Measurements from ENCODE around the gene PGGT1B. TPM values are rescaled to one million over a fixed set of nuclear protein-coding genes. Genes with fewer than 3 reads are reported as not detected.

PGGT1B gene
- polyA plus RNA-seq, 1 donor from 2014 or later, result 6.6 TPM

DNA sequence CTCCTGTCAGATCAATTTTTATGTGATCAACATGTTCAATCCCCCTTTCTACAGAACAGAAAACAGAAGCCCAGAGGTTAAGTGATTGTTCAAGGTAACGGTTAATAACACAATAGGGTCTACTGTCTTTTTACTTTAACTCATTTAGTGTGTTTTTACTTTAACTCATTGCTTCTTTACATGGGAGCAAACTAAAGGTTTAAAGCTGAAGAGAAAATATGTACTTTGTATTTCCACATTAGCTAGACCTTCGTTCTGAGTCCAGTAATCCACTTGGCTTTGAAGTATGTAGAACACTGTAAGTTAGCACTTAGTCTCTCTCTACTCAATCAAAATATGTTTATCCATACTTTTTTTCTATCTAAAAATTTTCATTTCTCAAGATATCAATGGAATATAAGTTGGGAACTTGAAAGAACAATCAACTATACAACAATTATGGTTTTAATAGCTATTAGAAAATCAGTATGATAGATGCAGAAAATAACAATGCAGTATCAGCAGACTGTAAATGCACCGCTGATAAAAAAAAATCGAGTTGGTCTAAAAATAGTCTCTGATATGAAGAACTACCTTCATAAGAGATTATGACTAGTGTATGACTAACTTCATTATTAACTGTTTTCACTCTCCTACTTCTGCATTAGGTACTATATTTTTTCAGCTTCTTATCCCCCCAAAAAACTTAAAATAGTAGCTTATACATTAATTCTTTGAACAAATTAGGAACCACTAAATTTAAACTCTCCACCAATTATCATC, 20.6 kb downstream of the PGGT1B start:
- no peak for TF ChIP-seq RAD21 (conservative IDR thresholded peaks at IDR 0.05)
- TF ChIP-seq, protein P1, sequence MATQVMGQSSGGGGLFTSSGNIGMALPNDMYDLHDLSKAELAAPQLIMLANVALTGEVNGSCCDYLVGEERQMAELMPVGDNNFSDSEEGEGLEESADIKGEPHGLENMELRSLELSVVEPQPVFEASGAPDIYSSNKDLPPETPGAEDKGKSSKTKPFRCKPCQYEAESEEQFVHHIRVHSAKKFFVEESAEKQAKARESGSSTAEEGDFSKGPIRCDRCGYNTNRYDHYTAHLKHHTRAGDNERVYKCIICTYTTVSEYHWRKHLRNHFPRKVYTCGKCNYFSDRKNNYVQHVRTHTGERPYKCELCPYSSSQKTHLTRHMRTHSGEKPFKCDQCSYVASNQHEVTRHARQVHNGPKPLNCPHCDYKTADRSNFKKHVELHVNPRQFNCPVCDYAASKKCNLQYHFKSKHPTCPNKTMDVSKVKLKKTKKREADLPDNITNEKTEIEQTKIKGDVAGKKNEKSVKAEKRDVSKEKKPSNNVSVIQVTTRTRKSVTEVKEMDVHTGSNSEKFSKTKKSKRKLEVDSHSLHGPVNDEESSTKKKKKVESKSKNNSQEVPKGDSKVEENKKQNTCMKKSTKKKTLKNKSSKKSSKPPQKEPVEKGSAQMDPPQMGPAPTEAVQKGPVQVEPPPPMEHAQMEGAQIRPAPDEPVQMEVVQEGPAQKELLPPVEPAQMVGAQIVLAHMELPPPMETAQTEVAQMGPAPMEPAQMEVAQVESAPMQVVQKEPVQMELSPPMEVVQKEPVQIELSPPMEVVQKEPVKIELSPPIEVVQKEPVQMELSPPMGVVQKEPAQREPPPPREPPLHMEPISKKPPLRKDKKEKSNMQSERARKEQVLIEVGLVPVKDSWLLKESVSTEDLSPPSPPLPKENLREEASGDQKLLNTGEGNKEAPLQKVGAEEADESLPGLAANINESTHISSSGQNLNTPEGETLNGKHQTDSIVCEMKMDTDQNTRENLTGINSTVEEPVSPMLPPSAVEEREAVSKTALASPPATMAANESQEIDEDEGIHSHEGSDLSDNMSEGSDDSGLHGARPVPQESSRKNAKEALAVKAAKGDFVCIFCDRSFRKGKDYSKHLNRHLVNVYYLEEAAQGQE (IDR thresholded peaks at IDR 0.05; ENCODE audit: borderline replicate concordance), result no peak
- Histone ChIP-seq H3K4me2 (ENCODE audit: low read length) (no peak overlapping the region), H3K27me3 (ENCODE audit: insufficient read depth, low read depth, low read length) (no peaks in the 10 kb centered on the region), H3K4me3 (ENCODE audit: low read length) (no peak overlapping the region), H2AFZ (ENCODE audit: low read depth, low read length) (no peak overlapping the region), H4K20me1 (ENCODE audit: insufficient read depth) (no peaks in the 10 kb centered on the region), H3K9me3 (ENCODE audit: low read length) (no peaks in the 10 kb centered on the region), H3K27ac (ENCODE audit: low read length) (no peak overlapping the region), H3K79me2 (replicated peaks; ENCODE audit: insufficient read depth, low read length) (no peaks in the 10 kb centered on the region), H3K9ac (ENCODE audit: low read length) (no peak overlapping the region), H3F3A (ENCODE audit: insufficient read depth, low read length, poor library complexity, severe bottlenecking) (no peaks in the 10 kb centered on the region), H3K9me2 (ENCODE audit: insufficient read depth, low read length) (no peaks in the 10 kb centered on the region), H3K36me3 (ENCODE audit: insufficient read depth, low read length) (peaks cover 7% of the 10 kb centered on the region)

DNA sequence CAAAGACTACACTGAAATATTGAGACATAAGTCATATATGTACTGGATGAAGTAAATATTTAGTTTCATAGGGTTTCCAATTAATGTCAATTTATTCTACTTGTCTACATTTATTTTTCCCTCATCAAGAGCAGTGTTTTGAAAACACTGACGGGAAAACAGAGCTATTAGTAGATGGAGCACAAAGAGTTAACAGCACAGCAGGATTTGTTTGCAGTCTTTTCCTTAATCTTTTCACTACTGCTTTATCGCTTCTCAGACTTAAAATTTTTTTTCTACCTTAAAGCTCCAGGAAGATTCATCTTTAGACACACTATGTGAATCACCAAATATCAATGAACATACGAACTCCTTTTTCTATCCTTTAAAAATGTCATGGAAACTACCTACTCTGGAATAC, 25.6 kb downstream of the PGGT1B start:
- Histone ChIP-seq H3K4me2 (ENCODE audit: low read length) (no peak overlapping the region), H4K20me1 (ENCODE audit: insufficient read depth) (no peaks in the 10 kb centered on the region), H3K9ac (ENCODE audit: low read length) (no peak overlapping the region), H3K4me3 (ENCODE audit: low read length) (no peak overlapping the region), H3K27ac (ENCODE audit: low read length) (no peak overlapping the region), H3K9me2 (ENCODE audit: insufficient read depth, low read length) (no peaks in the 10 kb centered on the region), H2AFZ (ENCODE audit: low read depth, low read length) (no peak overlapping the region), H3K27me3 (ENCODE audit: insufficient read depth, low read depth, low read length) (no peaks in the 10 kb centered on the region), H3K9me3 (ENCODE audit: low read length) (no peaks in the 10 kb centered on the region), H3K79me2 (replicated peaks; ENCODE audit: insufficient read depth, low read length) (no peaks in the 10 kb centered on the region), H3F3A (ENCODE audit: insufficient read depth, low read length, poor library complexity, severe bottlenecking) (no peaks in the 10 kb centered on the region), H3K36me3 (ENCODE audit: insufficient read depth, low read length) (peaks cover 8% of the 10 kb centered on the region)
- no peak for TF ChIP-seq POLR2AphosphoS5 (IDR thresholded peaks at IDR 0.05)
- no peak for TF ChIP-seq EP300 (conservative IDR thresholded peaks at IDR 0.05; ENCODE audit: poor library complexity, severe bottlenecking)
- TF ChIP-seq RAD21 (conservative IDR thresholded peaks at IDR 0.05), result no peak
- TF ChIP-seq EZH2 (IDR thresholded peaks at IDR 0.05; ENCODE audit: borderline replicate concordance, insufficient read depth, low read length, poor library complexity, severe bottlenecking), result no peak
- no peak for TF ChIP-seq TAF1 (IDR thresholded peaks at IDR 0.05; ENCODE audit: low read depth)
- TF ChIP-seq, protein P1 (IDR thresholded peaks at IDR 0.05; ENCODE audit: borderline replicate concordance), result no peak
- no peak for TF ChIP-seq MXI1 (conservative IDR thresholded peaks at IDR 0.05; ENCODE audit: poor library complexity, severe bottlenecking)
- TF ChIP-seq SMC3 (conservative IDR thresholded peaks at IDR 0.05; ENCODE audit: poor library complexity), result no peak
- TF ChIP-seq, protein P2, sequence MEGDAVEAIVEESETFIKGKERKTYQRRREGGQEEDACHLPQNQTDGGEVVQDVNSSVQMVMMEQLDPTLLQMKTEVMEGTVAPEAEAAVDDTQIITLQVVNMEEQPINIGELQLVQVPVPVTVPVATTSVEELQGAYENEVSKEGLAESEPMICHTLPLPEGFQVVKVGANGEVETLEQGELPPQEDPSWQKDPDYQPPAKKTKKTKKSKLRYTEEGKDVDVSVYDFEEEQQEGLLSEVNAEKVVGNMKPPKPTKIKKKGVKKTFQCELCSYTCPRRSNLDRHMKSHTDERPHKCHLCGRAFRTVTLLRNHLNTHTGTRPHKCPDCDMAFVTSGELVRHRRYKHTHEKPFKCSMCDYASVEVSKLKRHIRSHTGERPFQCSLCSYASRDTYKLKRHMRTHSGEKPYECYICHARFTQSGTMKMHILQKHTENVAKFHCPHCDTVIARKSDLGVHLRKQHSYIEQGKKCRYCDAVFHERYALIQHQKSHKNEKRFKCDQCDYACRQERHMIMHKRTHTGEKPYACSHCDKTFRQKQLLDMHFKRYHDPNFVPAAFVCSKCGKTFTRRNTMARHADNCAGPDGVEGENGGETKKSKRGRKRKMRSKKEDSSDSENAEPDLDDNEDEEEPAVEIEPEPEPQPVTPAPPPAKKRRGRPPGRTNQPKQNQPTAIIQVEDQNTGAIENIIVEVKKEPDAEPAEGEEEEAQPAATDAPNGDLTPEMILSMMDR (IDR thresholded peaks at IDR 0.05; ENCODE audit: poor library complexity, severe bottlenecking), result no peak

Measured in neural cell (in vitro differentiated cells).